Activated CD4-positive, alpha-beta T cell treated with anti-CD3 and anti-CD28 coated beads, Interleukin-2, amount 50 U/mL, for 4 hours (primary cell): ENCODE data around the gene TOR1AIP1.
"Not testable (repeated sequence)": the region's sequence is repeated elsewhere in the genome, so short reads cannot be mapped to it uniquely, and the experiment has no call there.

Source experiments
- DNase-seq, 2 experiments: peaks; one replicate each; pipeline ENCODE4 v3.0.0-alpha.2; 2020

Gene TOR1AIP1

GRCh38 chr1:179938752-179939151 lies 56.7 kb downstream of the TOR1AIP1 start:
- DNase-seq, result no peak

GRCh38 chr1:179939941-179940340 lies 57.9 kb downstream of the TOR1AIP1 start:
- no peak for DNase-seq

DNA sequence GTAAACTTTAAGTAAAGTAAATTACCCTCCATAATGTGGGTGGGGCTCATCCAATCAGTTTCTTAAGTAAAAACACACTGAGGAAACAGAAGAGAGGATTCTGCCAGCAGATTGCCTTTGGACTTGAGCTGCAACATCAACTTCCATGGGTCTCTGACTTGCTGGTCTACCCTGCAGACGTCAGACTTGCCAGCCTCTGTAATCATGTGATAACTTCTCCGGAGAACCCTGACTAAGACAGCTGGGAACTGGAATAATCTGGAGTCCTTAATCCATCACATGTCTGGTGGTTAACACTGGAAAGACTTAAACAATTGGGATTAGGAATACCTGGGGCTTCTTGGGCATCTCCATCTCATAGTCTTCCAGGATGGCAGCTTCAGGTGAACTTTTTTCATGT lies 59.4 kb downstream of the TOR1AIP1 start:
- no peak for DNase-seq

DNA sequence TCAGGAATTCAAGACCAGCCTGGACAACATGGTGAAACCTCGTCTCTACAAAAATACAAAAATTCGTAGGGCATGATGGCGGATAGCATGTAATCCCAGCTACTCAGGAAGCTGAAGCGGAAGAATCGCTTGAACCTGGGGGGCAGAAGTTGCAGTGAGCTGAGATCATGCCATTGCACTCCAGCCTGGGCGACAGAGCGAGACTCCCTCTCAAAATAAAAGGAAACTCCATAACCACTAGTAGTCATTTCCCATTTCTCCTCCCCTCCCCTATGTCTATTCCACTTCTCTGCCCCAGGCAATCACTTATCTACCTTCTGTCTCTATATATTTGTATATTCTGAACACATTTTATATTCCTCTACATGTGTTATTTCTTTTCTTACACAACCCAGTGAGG lies 68.6 kb downstream of the TOR1AIP1 start:
- no peak for DNase-seq

- DNase-seq, result no peak
Measured at GRCh38 chr1:179951383-179952144, 69.5 kb downstream of the TOR1AIP1 start.

- no peak for DNase-seq
Measured at GRCh38 chr1:179952186-179952585, 70.1 kb downstream of the TOR1AIP1 start.

DNA sequence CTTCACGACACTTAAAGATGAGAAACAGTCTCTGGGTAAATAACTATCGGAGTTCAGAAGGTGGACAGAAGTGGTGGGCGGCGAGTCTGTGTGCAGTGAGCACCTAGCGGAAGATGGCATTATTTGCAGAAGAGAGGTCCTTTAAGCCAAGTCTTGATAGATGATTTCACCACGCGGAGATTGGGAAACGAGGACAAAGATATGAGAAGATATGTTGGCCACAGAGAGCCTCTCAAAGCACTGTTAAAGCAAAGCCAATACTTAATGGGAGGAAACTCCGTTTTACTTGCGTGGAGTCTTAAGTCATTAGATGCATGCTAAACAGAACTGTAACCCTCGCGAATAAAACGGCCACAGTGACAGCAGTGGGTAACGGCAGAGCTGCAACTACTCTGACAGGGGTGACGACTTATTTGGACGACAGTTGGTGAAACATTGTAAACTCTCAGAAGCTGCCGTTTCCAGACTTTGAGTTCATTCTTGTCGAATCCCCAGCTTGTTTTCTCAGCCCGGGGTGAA lies 71.9 kb downstream of the TOR1AIP1 start:
- peak; percentile 32 to 35 for DNase-seq

DNA sequence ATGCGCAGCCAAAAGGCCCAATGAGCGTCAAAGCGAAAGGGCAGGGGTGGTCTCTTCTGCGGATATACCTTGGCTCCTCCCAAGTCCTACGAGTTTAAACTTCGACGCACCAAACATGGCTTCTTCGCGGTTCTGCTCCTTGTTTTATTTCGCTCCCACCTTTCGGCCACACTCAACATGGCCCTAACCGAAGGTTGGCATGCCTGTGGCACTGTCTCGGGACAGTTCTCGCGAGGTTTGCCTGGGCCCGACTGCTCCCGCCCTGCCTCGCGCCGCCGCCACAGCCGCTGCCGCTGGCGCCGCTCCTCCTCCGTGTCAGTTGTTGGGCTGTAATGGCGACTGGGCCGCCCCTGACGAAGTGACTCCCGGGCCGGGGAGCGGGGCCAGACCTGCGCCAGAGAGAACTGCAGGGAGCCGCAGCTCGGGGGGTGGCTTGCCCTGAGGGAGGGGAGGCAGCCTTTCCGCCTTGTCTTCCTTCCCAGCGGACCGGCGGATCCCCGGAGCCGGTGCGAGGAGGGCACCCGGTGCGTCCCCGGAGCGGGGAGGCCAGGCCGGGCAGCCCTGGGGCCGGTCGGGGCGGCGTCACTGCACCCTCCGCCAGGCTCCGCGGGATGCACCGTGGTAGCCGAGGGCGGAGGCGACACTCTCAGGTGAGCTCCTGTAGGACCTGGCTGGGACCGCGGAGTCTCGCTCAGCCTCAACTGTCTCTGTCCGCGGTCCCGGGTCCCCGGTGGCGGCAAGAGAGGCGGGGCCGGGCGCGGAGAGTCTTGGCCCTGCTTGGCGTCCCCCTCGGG lies 72.6 kb downstream of the TOR1AIP1 start, which contains the start of gene CEP350:
Gene CEP350, plus strand, starts transcription at position 318 of the 794 bp plus-strand sequence. CDS start 31,372 bp downstream, outside the sequence.
- DNase-seq, result peak; percentile 98

GRCh38 chr1:179955287-179955680 lies 73.2 kb downstream of the TOR1AIP1 start:
- no peak for DNase-seq

DNA sequence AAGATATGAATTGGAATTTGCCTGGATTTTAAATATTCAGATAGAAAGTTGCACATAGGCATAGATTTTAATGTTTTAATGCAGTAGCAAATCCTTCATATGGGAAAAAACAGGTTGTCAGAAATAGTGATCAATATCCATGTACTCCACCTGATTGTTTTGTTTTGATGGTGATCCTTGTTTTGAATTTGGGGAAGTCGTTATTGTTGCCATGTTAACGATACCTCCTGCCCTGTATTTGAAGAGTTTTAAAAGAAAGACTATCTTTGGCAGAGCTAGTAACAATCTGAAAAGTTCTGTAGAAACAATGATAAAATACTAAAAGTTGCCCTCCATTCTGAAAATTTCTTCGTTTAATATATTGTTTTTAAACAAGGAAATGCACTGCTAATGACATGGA lies 73.6 kb downstream of the TOR1AIP1 start:
- DNase-seq, result no peak

- DNase-seq, result no peak
Measured at GRCh38 chr1:179958359-179958758, 76.3 kb downstream of the TOR1AIP1 start.

GRCh38 chr1:179962168-179962567 lies 80.1 kb downstream of the TOR1AIP1 start:
- DNase-seq, result not testable (repeated sequence)

DNA sequence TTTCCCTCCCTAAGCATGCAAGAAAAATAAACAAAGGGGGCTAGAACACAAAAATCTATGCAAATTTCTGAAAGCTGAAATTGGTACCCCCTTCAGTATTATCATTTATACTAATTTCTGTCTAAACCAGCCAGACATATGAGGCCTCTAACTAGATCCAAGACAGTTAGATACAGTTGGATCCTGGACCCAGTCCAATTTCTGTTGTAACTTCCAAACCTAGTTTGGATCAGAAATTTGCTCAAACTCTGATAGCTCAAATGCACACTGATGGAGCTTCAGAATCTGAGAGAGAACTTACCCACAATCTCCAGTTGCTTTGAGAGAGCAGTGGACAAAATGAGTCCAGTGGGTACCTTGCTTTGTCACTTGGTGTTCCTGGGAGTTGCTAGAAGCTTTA lies 84.5 kb downstream of the TOR1AIP1 start:
- no peak for DNase-seq

GRCh38 chr1:179968284-179968993 lies 86.4 kb downstream of the TOR1AIP1 start:
- DNase-seq, result no peak

DNA sequence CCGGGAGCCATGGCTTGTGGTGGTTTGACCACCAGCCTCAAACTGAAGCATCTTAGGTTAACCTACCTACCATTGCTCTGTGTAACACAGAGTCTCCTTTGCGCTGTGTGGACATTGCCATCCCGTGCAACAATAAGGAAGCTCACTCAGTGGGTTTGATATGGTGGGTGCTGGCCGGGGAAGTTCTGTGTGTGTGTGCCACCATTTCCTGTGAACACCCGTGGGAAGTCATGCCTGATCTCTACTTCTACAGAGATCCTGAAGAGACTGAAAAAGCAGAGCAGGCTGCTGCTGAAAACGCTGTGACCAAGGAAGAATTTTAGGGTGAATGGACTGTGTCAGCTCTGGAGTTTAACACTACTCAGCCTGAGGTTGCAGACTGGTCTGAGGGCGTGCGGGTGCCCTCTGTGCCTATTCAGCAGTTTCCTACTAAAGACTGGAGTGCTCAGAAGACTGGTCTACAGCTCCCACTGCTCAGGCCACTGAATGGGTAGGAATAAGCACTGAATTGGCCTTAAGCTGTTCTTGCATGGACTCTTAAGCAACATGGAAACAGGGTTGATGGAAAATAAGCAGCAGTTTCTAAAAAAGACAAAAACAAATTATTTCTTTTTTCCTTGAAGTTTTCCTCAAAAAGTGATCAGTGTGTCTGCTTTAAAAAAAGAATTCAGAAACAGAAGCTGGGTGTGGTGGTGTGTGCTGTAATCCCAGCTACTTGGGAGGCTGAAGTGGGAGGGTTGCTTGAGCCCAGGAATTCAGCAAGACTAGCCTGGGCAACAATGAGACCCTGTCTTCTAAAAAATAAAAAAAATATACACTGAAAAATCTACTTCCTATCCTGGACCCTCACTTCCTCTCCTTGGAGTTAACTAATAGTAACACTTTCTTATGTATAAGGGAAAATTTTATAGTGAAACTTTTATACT lies 87.2 kb downstream of the TOR1AIP1 start:
- no peak for DNase-seq
